Effector memory CD4-positive, alpha-beta T cell (primary cell): ENCODE measurements around the gene GMPPA.

Source experiments
- DNase-seq, 3 donors: peaks; one replicate each; pipeline ENCODE4 v3.0.0-alpha.2; 2020
- H3K27ac ChIP-seq: 2 replicates; pipeline ENCODE4 v1.7.0; 2013; ENCODE audit warnings: mild to moderate bottlenecking, low read length, moderate library complexity; ENCODE audit not compliant: insufficient read depth, poor library complexity, severe bottlenecking
- H3K27me3 ChIP-seq: replicated peaks from 2 replicates; pipeline ENCODE4 v1.7.0; 2013; ENCODE audit warnings: mild to moderate bottlenecking, low read length; ENCODE audit not compliant: insufficient read depth, control insufficient read depth, poor library complexity, severe bottlenecking
- H3K36me3 ChIP-seq: 2 replicates; pipeline ENCODE4 v1.7.0; 2013; ENCODE audit warnings: mild to moderate bottlenecking, low read length, moderate library complexity; ENCODE audit not compliant: control insufficient read depth, insufficient read depth
- H3K4me1 ChIP-seq: 2 replicates; pipeline ENCODE4 v1.7.0; 2013; ENCODE audit warnings: low read length, mild to moderate bottlenecking; ENCODE audit not compliant: control insufficient read depth, insufficient read depth, poor library complexity, severe bottlenecking
- H3K4me3 ChIP-seq: 2 replicates; pipeline ENCODE4 v1.7.0; 2013; ENCODE audit warnings: low read length, low read depth, mild to moderate bottlenecking; ENCODE audit not compliant: insufficient read depth, poor library complexity, severe bottlenecking
- H3K9me3 ChIP-seq: 2 replicates; pipeline ENCODE4 v1.7.0; 2013; ENCODE audit warnings: mild to moderate bottlenecking, low read length, moderate library complexity; ENCODE audit not compliant: control insufficient read depth

Gene GMPPA

GRCh38 chr2:219475697-219476651 lies 22.7 kb upstream of the GMPPA start:
- H3K27me3 ChIP-seq: no peaks in the 10 kb centered on the region

GRCh38 chr2:219476652-219477151 lies 22.0 kb upstream of the GMPPA start:
- peaks cover 3% of the 10 kb centered on the region for H3K4me1 ChIP-seq
- no peak overlapping the region for H3K27ac ChIP-seq
- no peaks in the 10 kb centered on the region for H3K27me3 ChIP-seq
- H3K9me3 ChIP-seq: no peaks in the 10 kb centered on the region
- H3K4me3 ChIP-seq: no peak overlapping the region
- DNase-seq: no peak
- no peaks in the 10 kb centered on the region for H3K36me3 ChIP-seq

More at GRCh38 chr2:219475697-219476651, 22.7 kb upstream of the GMPPA start:
- peak in 1 of 3 donors; percentile 34 for DNase-seq
- H3K9me3 ChIP-seq: no peaks in the 10 kb centered on the region
- H3K27ac ChIP-seq: no peak overlapping the region
- H3K4me1 ChIP-seq: peaks cover 3% of the 10 kb centered on the region
- no peaks in the 10 kb centered on the region for H3K36me3 ChIP-seq
- no peak overlapping the region for H3K4me3 ChIP-seq

DNA sequence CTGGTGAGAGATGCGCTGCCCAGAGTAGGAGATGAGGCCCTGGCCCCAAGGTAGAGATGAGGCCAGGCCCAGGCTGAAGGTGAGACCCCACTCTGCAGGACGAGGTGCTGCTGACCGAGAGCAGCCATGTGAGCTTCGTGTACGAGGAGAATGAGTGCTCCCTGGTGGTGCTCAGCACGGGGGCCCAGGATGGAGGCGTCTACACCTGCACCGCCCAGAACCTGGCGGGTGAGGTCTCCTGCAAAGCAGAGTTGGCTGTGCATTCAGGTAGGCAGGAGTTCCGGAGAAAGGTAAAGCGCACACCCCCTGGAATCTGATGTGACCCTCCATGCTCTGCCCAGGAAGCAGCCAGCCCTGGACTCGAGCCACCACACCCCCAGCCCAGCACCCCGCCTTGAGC lies 21.5 kb upstream of the GMPPA start:
- H3K27ac ChIP-seq: no peak overlapping the region
- H3K4me1 ChIP-seq: peaks cover 3% of the 10 kb centered on the region
- no peaks in the 10 kb centered on the region for H3K27me3 ChIP-seq
- DNase-seq: no peak
- H3K4me3 ChIP-seq: no peak overlapping the region
- H3K36me3 ChIP-seq: no peaks in the 10 kb centered on the region
- no peaks in the 10 kb centered on the region for H3K9me3 ChIP-seq

DNA sequence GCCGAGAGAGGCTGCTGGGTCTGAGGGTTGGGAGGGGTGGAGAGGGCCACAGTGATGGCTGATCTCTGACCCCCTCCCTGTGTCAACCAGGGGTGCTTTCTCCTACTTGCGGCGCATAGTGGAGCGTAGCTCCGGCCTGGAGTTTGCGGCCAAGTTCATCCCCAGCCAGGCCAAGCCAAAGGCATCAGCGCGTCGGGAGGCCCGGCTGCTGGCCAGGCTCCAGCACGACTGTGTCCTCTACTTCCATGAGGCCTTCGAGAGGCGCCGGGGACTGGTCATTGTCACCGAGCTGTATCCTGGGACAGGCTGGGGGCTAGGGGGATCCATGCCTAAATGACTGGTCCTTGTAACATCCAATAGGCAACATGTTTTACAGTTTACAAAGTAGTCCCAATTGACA lies 20.9 kb upstream of the GMPPA start:
- Histone ChIP-seq H3K36me3 (no peaks in the 10 kb centered on the region), H3K4me3 (no peak overlapping the region), H3K27ac (no peak overlapping the region), H3K27me3 (peaks cover 5% of the 10 kb centered on the region), H3K4me1 (peaks cover 3% of the 10 kb centered on the region), H3K9me3 (no peaks in the 10 kb centered on the region)
- DNase-seq: no peak

DNA sequence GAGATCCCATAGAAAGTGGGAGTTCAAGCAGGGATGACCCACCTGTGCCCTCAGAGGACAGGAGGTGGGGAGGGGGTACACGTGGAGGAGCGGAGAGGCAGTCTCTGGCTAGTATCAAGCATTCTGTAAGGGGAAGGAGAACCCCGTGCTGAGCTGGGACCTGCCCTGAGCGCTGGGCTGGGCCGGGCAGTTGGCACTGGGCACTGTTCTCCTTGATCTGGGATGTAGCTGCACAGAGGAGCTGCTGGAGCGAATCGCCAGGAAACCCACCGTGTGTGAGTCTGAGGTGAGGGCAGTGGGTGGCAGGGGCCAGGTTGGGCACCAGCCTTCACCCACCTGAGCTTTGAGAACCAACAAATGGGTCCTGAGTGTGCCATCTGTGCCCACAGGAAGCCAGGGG lies 19.8 kb upstream of the GMPPA start:
- Histone ChIP-seq H3K4me1 (peaks cover 7% of the 10 kb centered on the region), H3K27me3 (peaks cover 14% of the 10 kb centered on the region), H3K9me3 (no peaks in the 10 kb centered on the region), H3K4me3 (no peak overlapping the region), H3K36me3 (no peaks in the 10 kb centered on the region), H3K27ac (no peak overlapping the region)
- no peak for DNase-seq

- Histone ChIP-seq H3K4me1 (peaks cover 16% of the 10 kb centered on the region), H3K27ac (no peak overlapping the region), H3K9me3 (no peaks in the 10 kb centered on the region), H3K4me3 (no peak overlapping the region), H3K27me3 (peaks cover 25% of the 10 kb centered on the region), H3K36me3 (no peaks in the 10 kb centered on the region)
- no peak for DNase-seq
Observed at GRCh38 chr2:219480004-219480403, 18.7 kb upstream of the GMPPA start.

DNA sequence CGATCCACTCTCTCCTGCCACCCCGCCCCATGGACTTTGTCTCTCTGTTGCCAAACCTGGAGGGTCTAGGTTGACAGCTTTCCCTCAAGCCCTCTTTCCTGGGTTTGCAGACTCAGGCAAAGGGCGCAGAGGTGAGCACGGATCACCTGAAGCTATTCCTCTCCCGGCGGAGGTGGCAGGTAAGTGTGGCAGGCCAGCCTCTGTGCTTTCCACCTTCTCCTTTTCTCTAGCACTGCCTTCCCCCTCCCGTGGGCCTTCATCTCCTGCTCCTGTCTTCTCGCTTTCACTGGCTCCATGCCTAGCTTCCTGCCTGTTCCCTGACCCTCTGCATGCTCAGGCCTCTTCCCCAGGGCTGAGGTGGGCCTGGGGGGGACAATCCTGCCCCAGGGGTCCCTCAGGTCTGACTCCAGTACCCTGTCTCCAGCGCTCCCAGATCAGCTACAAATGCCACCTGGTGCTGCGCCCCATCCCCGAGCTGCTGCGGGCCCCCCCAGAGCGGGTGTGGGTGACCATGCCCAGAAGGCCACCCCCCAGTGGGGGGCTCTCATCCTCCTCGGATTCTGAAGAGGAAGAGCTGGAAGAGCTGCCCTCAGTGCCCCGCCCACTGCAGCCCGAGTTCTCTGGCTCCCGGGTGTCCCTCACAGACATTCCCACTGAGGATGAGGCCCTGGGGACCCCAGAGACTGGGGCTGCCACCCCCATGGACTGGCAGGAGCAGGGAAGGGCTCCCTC lies 15.9 kb upstream of the GMPPA start:
- DNase-seq: no peak
- peaks cover 37% of the 10 kb centered on the region for H3K27me3 ChIP-seq
- no peaks in the 10 kb centered on the region for H3K36me3 ChIP-seq
- H3K4me3 ChIP-seq: no peak overlapping the region
- peaks cover 13% of the 10 kb centered on the region for H3K4me1 ChIP-seq
- no peaks in the 10 kb centered on the region for H3K9me3 ChIP-seq
- H3K27ac ChIP-seq: no peak overlapping the region

DNA sequence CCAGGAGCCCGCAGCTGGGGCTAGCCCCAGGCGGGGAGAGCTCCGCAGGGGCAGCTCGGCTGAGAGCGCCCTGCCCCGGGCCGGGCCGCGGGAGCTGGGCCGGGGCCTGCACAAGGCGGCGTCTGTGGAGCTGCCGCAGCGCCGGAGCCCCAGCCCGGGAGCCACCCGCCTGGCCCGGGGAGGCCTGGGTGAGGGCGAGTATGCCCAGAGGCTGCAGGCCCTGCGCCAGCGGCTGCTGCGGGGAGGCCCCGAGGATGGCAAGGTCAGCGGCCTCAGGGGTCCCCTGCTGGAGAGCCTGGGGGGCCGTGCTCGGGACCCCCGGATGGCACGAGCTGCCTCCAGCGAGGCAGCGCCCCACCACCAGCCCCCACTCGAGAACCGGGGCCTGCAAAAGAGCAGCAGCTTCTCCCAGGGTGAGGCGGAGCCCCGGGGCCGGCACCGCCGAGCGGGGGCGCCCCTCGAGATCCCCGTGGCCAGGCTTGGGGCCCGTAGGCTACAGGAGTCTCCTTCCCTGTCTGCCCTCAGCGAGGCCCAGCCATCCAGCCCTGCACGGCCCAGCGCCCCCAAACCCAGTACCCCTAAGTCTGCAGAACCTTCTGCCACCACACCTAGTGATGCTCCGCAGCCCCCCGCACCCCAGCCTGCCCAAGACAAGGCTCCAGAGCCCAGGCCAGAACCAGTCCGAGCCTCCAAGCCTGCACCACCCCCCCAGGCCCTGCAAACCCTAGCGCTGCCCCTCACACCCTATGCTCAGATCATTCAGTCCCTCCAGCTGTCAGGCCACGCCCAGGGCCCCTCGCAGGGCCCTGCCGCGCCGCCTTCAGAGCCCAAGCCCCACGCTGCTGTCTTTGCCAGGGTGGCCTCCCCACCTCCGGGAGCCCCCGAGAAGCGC lies 15.0 kb upstream of the GMPPA start:
- peaks cover 37% of the 10 kb centered on the region for H3K27me3 ChIP-seq
- no peak overlapping the region for H3K27ac ChIP-seq
- DNase-seq: no peak
- H3K9me3 ChIP-seq: no peaks in the 10 kb centered on the region
- no peaks in the 10 kb centered on the region for H3K36me3 ChIP-seq
- H3K4me1 ChIP-seq: peaks cover 13% of the 10 kb centered on the region
- H3K4me3 ChIP-seq: peak overlapping the region; percentile 50

DNA sequence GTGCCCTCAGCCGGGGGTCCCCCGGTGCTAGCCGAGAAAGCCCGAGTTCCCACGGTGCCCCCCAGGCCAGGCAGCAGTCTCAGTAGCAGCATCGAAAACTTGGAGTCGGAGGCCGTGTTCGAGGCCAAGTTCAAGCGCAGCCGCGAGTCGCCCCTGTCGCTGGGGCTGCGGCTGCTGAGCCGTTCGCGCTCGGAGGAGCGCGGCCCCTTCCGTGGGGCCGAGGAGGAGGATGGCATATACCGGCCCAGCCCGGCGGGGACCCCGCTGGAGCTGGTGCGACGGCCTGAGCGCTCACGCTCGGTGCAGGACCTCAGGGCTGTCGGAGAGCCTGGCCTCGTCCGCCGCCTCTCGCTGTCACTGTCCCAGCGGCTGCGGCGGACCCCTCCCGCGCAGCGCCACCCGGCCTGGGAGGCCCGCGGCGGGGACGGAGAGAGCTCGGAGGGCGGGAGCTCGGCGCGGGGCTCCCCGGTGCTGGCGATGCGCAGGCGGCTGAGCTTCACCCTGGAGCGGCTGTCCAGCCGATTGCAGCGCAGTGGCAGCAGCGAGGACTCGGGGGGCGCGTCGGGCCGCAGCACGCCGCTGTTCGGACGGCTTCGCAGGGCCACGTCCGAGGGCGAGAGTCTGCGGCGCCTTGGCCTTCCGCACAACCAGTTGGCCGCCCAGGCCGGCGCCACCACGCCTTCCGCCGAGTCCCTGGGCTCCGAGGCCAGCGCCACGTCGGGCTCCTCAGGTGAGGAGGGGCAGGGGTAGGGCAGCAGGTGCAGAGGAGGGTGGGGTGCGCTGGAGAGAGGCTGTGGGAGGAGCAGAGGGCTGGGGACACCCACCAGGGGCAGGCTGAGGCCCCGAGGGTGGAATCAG lies 14.1 kb upstream of the GMPPA start:
- Histone ChIP-seq H3K9me3 (no peaks in the 10 kb centered on the region), H3K4me3 (peak overlapping the region; percentile 50), H3K27me3 (peaks cover 37% of the 10 kb centered on the region), H3K36me3 (no peaks in the 10 kb centered on the region), H3K27ac (no peak overlapping the region), H3K4me1 (peaks cover 13% of the 10 kb centered on the region)
- DNase-seq: no peak
